ENCODE results near the gene MSLN. TPM values are rescaled to one million over a fixed set of nuclear protein-coding genes. Genes with fewer than 3 reads are reported as not detected.

The MSLN gene
- total and polyA plus RNA-seq, 8 donors, result 0.92 to 83.7 (median 5.2) TPM; not detected in 1

- 49 to 75% (median 56%) methylated on average over 15 to 22 of the region's 22 CpGs for WGBS, 5 donors
- peak in 1 of 2 donors; percentile 58 for DNase-seq
- TF ChIP-seq POLR2AphosphoS5 (IDR thresholded peaks at IDR 0.05) (no peak), EP300 (IDR thresholded peaks at IDR 0.05) (no peak), POLR2A (IDR thresholded peaks at IDR 0.05) (no peak), CTCF (IDR thresholded peaks at IDR 0.05) (no peak)
- Histone ChIP-seq H3K27ac (no peak overlapping the region), H3K27me3 (peaks cover 0 to 62% (median 8%) of the 10 kb centered on the region in 3 donors), H3K9me3 (no peaks in the 10 kb centered on the region), H3K36me3 (no peaks in the 10 kb centered on the region), H3K4me3 (no peak overlapping the region), H3K4me1 (peaks cover 0 to 16% (median 3%) of the 10 kb centered on the region in 4 donors)
- intact Hi-C loops (cut with DNase I; ENCODE audit: low total_unique reads), result no loop called here
Measured at GRCh38 chr16:761625-762513, 1.3 kb downstream of the MSLN start.

GRCh38 chr16:762595-763268, 2.2 kb downstream of the MSLN start:
- WGBS, 5 donors, result 68 to 85% (median 77%) methylated on average over 8 to 17 of the region's 17 CpGs
- H3K9me3 ChIP-seq, result no peaks in the 10 kb centered on the region
- intact Hi-C loops (cut with DNase I; ENCODE audit: low total_unique reads), result no loop called here
- H3K27ac ChIP-seq, result no peak overlapping the region
- TF ChIP-seq POLR2A (IDR thresholded peaks at IDR 0.05) (no peak), CTCF (IDR thresholded peaks at IDR 0.05) (no peak), EP300 (IDR thresholded peaks at IDR 0.05) (no peak), POLR2AphosphoS5 (IDR thresholded peaks at IDR 0.05) (no peak)
- no peak for DNase-seq
- peaks cover 0 to 62% (median 8%) of the 10 kb centered on the region in 3 donors for H3K27me3 ChIP-seq
- no peaks in the 10 kb centered on the region for H3K36me3 ChIP-seq
- no peak overlapping the region for H3K4me3 ChIP-seq
- H3K4me1 ChIP-seq, result peaks cover 0 to 16% (median 3%) of the 10 kb centered on the region in 4 donors

- 70 to 75% (median 74%) methylated on average over 13 to 21 of the region's 21 CpGs for WGBS, 5 donors
- no peak for TF ChIP-seq POLR2A (IDR thresholded peaks at IDR 0.05)
- H3K27ac ChIP-seq, result no peak overlapping the region
- H3K4me3 ChIP-seq, result no peak overlapping the region
- H3K27me3 ChIP-seq, result peaks cover 0 to 67% (median 8%) of the 10 kb centered on the region in 3 donors
- H3K4me1 ChIP-seq, result peaks cover 0 to 16% (median 3%) of the 10 kb centered on the region in 4 donors
- no peaks in the 10 kb centered on the region for H3K36me3 ChIP-seq
- DNase-seq, result no peak
- intact Hi-C loops (cut with DNase I; ENCODE audit: low total_unique reads), result no loop called here
- no peaks in the 10 kb centered on the region for H3K9me3 ChIP-seq
Measured at GRCh38 chr16:763369-764183, 3.0 kb downstream of the MSLN start.

- H3K27me3 ChIP-seq, result peaks cover 0 to 73% (median 8%) of the 10 kb centered on the region in 3 donors
- no peaks in the 10 kb centered on the region for H3K9me3 ChIP-seq
- no peak overlapping the region for H3K27ac ChIP-seq
- no peaks in the 10 kb centered on the region for H3K36me3 ChIP-seq
- TF ChIP-seq POLR2AphosphoS5 (IDR thresholded peaks at IDR 0.05) (no peak), EP300 (IDR thresholded peaks at IDR 0.05) (no peak), POLR2A (IDR thresholded peaks at IDR 0.05) (no peak), CTCF (IDR thresholded peaks at IDR 0.05) (no peak)
- 67 to 75% (median 73%) methylated on average over 7 to 20 of the region's 20 CpGs for WGBS, 5 donors
- H3K4me1 ChIP-seq, result peaks cover 0 to 14% (median 3%) of the 10 kb centered on the region in 4 donors
- no peak for DNase-seq
- no peak overlapping the region for H3K4me3 ChIP-seq
- intact Hi-C loops (cut with DNase I; ENCODE audit: low total_unique reads), result no loop called here
Measured at GRCh38 chr16:764184-764750, 3.7 kb downstream of the MSLN start.
